Right lobe of liver (tissue), 4 donors: ENCODE measurements around the gene AR.

Experiments used
- POLR2A ChIP-seq: fragments of 450-650 bp; IDR thresholded peaks from one replicate; pipeline ENCODE4 v1.6.1; 2017; ENCODE audit warnings: antibody characterized with exemption, mild to moderate bottlenecking
- TF ChIP-seq, protein P1 (sequence below), 4 donors: fragments of 200-600 bp in 3 of 4; fragments of 450-650 bp in 1 of 4; IDR thresholded peaks; one replicate each; pipeline versions ENCODE4 v1.5.1 to v1.8.0; 2016 to 2022; ENCODE audit warnings: antibody characterized with exemption in 4 of 4, mild to moderate bottlenecking in 2 of 4
- donor health status: DM: no; HTN: no; CAD: no.
- donor health status: DM: no; HTN: no; CAD: no.
- donor health status: DM: no; HTN: yes; CAD: no.

DNA sequence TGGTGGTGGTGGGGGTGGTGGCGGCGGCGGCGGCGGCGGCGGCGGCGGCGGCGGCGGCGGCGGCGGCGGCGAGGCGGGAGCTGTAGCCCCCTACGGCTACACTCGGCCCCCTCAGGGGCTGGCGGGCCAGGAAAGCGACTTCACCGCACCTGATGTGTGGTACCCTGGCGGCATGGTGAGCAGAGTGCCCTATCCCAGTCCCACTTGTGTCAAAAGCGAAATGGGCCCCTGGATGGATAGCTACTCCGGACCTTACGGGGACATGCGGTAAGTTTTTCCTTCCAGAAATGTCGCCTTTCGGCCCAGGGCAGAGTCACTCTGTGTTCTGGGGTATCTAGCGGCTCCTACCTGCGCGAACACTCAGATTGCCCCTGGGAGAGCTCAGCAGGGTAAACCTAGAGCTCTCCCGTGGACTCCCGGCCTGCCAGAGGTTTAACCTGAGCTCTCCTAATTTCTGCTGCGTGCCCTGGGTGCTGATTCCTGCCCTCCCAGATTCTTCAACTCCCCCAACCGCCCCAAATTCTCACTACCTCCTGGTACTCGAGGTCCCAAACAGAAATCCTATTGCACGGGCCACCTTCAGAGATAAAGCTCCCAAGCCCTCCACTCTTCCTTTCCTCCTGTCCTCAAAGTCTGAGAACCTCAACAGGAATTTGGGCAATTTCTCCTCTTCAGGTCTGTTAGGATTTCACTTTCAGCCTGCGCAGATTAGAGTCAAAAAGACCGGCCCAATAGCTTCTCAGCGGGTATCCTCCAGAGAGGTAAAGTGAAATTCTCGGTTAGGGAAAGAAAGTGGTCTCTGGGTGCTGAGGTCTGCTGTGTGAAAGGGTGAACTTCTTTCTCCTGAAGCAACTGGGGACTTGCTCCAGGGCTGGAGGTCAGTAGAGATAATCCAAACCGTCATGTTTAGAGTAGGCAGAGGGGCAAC lies 2.9 kb downstream of the AR start:
- TF ChIP-seq, protein P1, sequence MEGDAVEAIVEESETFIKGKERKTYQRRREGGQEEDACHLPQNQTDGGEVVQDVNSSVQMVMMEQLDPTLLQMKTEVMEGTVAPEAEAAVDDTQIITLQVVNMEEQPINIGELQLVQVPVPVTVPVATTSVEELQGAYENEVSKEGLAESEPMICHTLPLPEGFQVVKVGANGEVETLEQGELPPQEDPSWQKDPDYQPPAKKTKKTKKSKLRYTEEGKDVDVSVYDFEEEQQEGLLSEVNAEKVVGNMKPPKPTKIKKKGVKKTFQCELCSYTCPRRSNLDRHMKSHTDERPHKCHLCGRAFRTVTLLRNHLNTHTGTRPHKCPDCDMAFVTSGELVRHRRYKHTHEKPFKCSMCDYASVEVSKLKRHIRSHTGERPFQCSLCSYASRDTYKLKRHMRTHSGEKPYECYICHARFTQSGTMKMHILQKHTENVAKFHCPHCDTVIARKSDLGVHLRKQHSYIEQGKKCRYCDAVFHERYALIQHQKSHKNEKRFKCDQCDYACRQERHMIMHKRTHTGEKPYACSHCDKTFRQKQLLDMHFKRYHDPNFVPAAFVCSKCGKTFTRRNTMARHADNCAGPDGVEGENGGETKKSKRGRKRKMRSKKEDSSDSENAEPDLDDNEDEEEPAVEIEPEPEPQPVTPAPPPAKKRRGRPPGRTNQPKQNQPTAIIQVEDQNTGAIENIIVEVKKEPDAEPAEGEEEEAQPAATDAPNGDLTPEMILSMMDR (IDR thresholded peaks at IDR 0.05): no peak
- TF ChIP-seq POLR2A: no peak
